ENCODE measurements around the gene CHRM2.

CHRM2 gene

GRCh38 chr7:137001478-137001877, 133.0 kb downstream of the CHRM2 start:
- TF ChIP-seq TAF1 (IDR thresholded peaks at IDR 0.05; ENCODE audit: low read depth) = no peak
- no peak for TF ChIP-seq EP300 (IDR thresholded peaks at IDR 0.05; ENCODE audit: borderline replicate concordance)
- TF ChIP-seq YY1 (IDR thresholded peaks at IDR 0.05; ENCODE audit: low read depth) = no peak
- no peak for TF ChIP-seq CEBPB (IDR thresholded peaks at IDR 0.05)
- no peak for TF ChIP-seq MAX (IDR thresholded peaks at IDR 0.05)
- no peak for TF ChIP-seq USF1 (IDR thresholded peaks at IDR 0.05)
- no peak for TF ChIP-seq TCF12 (IDR thresholded peaks at IDR 0.05; ENCODE audit: low read depth)
- no peak for TF ChIP-seq TEAD4 (IDR thresholded peaks at IDR 0.05)
- TF ChIP-seq RAD21 (IDR thresholded peaks at IDR 0.05; ENCODE audit: low read depth) = no peak
- TF ChIP-seq EGR1 (IDR thresholded peaks at IDR 0.05) = no peak
- no peak for TF ChIP-seq FOXM1 (IDR thresholded peaks at IDR 0.05; ENCODE audit: borderline replicate concordance, low read depth)
- no peak for TF ChIP-seq CREB1 (IDR thresholded peaks at IDR 0.05; ENCODE audit: low read depth)
- TF ChIP-seq REST (IDR thresholded peaks at IDR 0.05; ENCODE audit: low read depth) = no peak
- TF ChIP-seq ZBTB7A (IDR thresholded peaks at IDR 0.05; ENCODE audit: low read depth) = no peak

GRCh38 chr7:137003086-137003485, 134.6 kb downstream of the CHRM2 start:
- TF ChIP-seq CREB1 (IDR thresholded peaks at IDR 0.05; ENCODE audit: low read depth) (no peak), TAF1 (IDR thresholded peaks at IDR 0.05; ENCODE audit: low read depth) (no peak), EP300 (IDR thresholded peaks at IDR 0.05; ENCODE audit: borderline replicate concordance) (no peak), USF1 (IDR thresholded peaks at IDR 0.05) (no peak), CEBPB (IDR thresholded peaks at IDR 0.05) (no peak), NFIC (IDR thresholded peaks at IDR 0.05) (no peak), MAX (IDR thresholded peaks at IDR 0.05) (no peak), TEAD4 (IDR thresholded peaks at IDR 0.05) (no peak), RAD21 (IDR thresholded peaks at IDR 0.05; ENCODE audit: low read depth) (no peak), REST (IDR thresholded peaks at IDR 0.05; ENCODE audit: low read depth) (no peak)

GRCh38 chr7:137003566-137003965, 135.1 kb downstream of the CHRM2 start:
- no peak for TF ChIP-seq USF1 (IDR thresholded peaks at IDR 0.05)
- no peak for TF ChIP-seq NFIC (IDR thresholded peaks at IDR 0.05)
- TF ChIP-seq RAD21 (IDR thresholded peaks at IDR 0.05; ENCODE audit: low read depth) = no peak
- no peak for TF ChIP-seq MAX (IDR thresholded peaks at IDR 0.05)
- TF ChIP-seq TCF12 (IDR thresholded peaks at IDR 0.05; ENCODE audit: low read depth) = no peak
- no peak for TF ChIP-seq CREB1 (IDR thresholded peaks at IDR 0.05; ENCODE audit: low read depth)
- TF ChIP-seq TAF1 (IDR thresholded peaks at IDR 0.05; ENCODE audit: low read depth) = no peak
- no peak for TF ChIP-seq ZBTB7A (IDR thresholded peaks at IDR 0.05; ENCODE audit: low read depth)
- TF ChIP-seq FOXM1 (IDR thresholded peaks at IDR 0.05; ENCODE audit: borderline replicate concordance, low read depth) = no peak
- no peak for TF ChIP-seq TEAD4 (IDR thresholded peaks at IDR 0.05)
- TF ChIP-seq EP300 (IDR thresholded peaks at IDR 0.05; ENCODE audit: borderline replicate concordance) = no peak
- TF ChIP-seq CEBPB (IDR thresholded peaks at IDR 0.05) = no peak
- no peak for TF ChIP-seq REST (IDR thresholded peaks at IDR 0.05; ENCODE audit: low read depth)
- TF ChIP-seq EGR1 (IDR thresholded peaks at IDR 0.05) = no peak
- no peak for TF ChIP-seq YY1 (IDR thresholded peaks at IDR 0.05; ENCODE audit: low read depth)

GRCh38 chr7:137005873-137006272, 137.4 kb downstream of the CHRM2 start:
- TF ChIP-seq RAD21 (IDR thresholded peaks at IDR 0.05; ENCODE audit: low read depth) (no peak), EP300 (IDR thresholded peaks at IDR 0.05; ENCODE audit: borderline replicate concordance) (no peak), TEAD4 (IDR thresholded peaks at IDR 0.05) (no peak), TCF12 (IDR thresholded peaks at IDR 0.05; ENCODE audit: low read depth) (no peak), MAX (IDR thresholded peaks at IDR 0.05) (no peak), FOXM1 (IDR thresholded peaks at IDR 0.05; ENCODE audit: borderline replicate concordance, low read depth) (no peak), NFIC (IDR thresholded peaks at IDR 0.05) (no peak), USF1 (IDR thresholded peaks at IDR 0.05) (no peak), ZBTB7A (IDR thresholded peaks at IDR 0.05; ENCODE audit: low read depth) (no peak), YY1 (IDR thresholded peaks at IDR 0.05; ENCODE audit: low read depth) (no peak), CEBPB (IDR thresholded peaks at IDR 0.05) (no peak), REST (IDR thresholded peaks at IDR 0.05; ENCODE audit: low read depth) (no peak), CREB1 (IDR thresholded peaks at IDR 0.05; ENCODE audit: low read depth) (no peak), EGR1 (IDR thresholded peaks at IDR 0.05) (no peak), TAF1 (IDR thresholded peaks at IDR 0.05; ENCODE audit: low read depth) (no peak)

Data from Ishikawa (cell line).